Chondrocyte (in vitro differentiated cells): ENCODE data around the gene KIF17. TPM values are rescaled to one million over a fixed set of nuclear protein-coding genes. Genes with fewer than 3 reads are reported as not detected.

ENCODE experiments used
- DNase-seq: peaks from one replicate; pipeline ENCODE4 v3.0.0; 2021; ENCODE audit warnings: mixed read lengths, low spot score
- H3K27ac Mint-ChIP-seq: one replicate; pipeline ENCODE4 v1.8.0; 2021; ENCODE audit warnings: mild to moderate bottlenecking, moderate library complexity, mixed read lengths; ENCODE audit not compliant: unreplicated experiment
- H3K27me3 Mint-ChIP-seq: 2 replicates; pipeline ENCODE4 v1.8.0; 2021; ENCODE audit warnings: low read depth, mixed read lengths
- H3K36me3 Mint-ChIP-seq: 2 replicates; pipeline ENCODE4 v1.8.0; 2021; ENCODE audit warnings: low read depth, mixed read lengths
- H3K4me1 Mint-ChIP-seq: 2 replicates; pipeline ENCODE4 v1.8.0; 2021; ENCODE audit warnings: low read depth, mild to moderate bottlenecking, mixed read lengths
- H3K4me3 Mint-ChIP-seq: one replicate; pipeline ENCODE4 v1.8.0; 2021; ENCODE audit warnings: mild to moderate bottlenecking, moderate library complexity, mixed read lengths; ENCODE audit not compliant: unreplicated experiment
- H3K9me3 Mint-ChIP-seq: 2 replicates; pipeline ENCODE4 v1.8.0; 2021; ENCODE audit warnings: low read depth, mixed read lengths
- CTCF ChIP-seq: fragments of 200-600 bp; sonication (generic); IDR thresholded peaks from 2 replicates; pipeline ENCODE4 v1.5.0; 2021; ENCODE audit warnings: antibody characterized with exemption, mild to moderate bottlenecking, moderate library complexity
- total RNA-seq: library from RNA; stranded (reverse); gene quantifications from 3 replicates; pipeline ENCODE4 v1.2.1, GENCODE V29; 2021

KIF17 gene
- total RNA-seq, 1 donor from 2014 or later, result 0.95 TPM

- Mint-ChIP-seq H3K27me3 (no peaks in the 10 kb centered on the region), H3K27ac (no peak overlapping the region), H3K4me3 (no peak overlapping the region), H3K36me3 (no peaks in the 10 kb centered on the region), H3K9me3 (no peaks in the 10 kb centered on the region), H3K4me1 (no peaks in the 10 kb centered on the region)
- no peak for TF ChIP-seq CTCF
- DNase-seq, result no peak
These were observed 9.8 kb downstream of the KIF17 start for GRCh38 chr1:20708057-20708456.

GRCh38 chr1:20706841-20707240 lies 11.0 kb downstream of the KIF17 start:
- H3K9me3 Mint-ChIP-seq, result no peaks in the 10 kb centered on the region
- H3K36me3 Mint-ChIP-seq, result no peaks in the 10 kb centered on the region
- no peak overlapping the region for H3K27ac Mint-ChIP-seq
- no peaks in the 10 kb centered on the region for H3K4me1 Mint-ChIP-seq
- no peak for TF ChIP-seq CTCF
- no peaks in the 10 kb centered on the region for H3K27me3 Mint-ChIP-seq
- DNase-seq, result no peak
- H3K4me3 Mint-ChIP-seq, result no peak overlapping the region

GRCh38 chr1:20705203-20705755 lies 12.5 kb downstream of the KIF17 start:
- Mint-ChIP-seq H3K36me3 (no peaks in the 10 kb centered on the region), H3K9me3 (no peaks in the 10 kb centered on the region), H3K4me3 (no peak overlapping the region), H3K27ac (no peak overlapping the region), H3K4me1 (no peaks in the 10 kb centered on the region), H3K27me3 (no peaks in the 10 kb centered on the region)
- TF ChIP-seq CTCF, result no peak
- DNase-seq, result no peak

GRCh38 chr1:20704390-20705202 lies 13.2 kb downstream of the KIF17 start:
- DNase-seq, result no peak
- Mint-ChIP-seq H3K9me3 (no peaks in the 10 kb centered on the region), H3K27me3 (no peaks in the 10 kb centered on the region), H3K27ac (no peak overlapping the region), H3K4me1 (no peaks in the 10 kb centered on the region), H3K4me3 (no peak overlapping the region), H3K36me3 (no peaks in the 10 kb centered on the region)
- no peak for TF ChIP-seq CTCF

GRCh38 chr1:20703124-20703756 lies 14.6 kb downstream of the KIF17 start:
- Mint-ChIP-seq H3K36me3 (no peaks in the 10 kb centered on the region), H3K27ac (no peak overlapping the region), H3K4me1 (peaks cover 5% of the 10 kb centered on the region), H3K27me3 (no peaks in the 10 kb centered on the region), H3K4me3 (no peak overlapping the region), H3K9me3 (no peaks in the 10 kb centered on the region)
- no peak for DNase-seq
- no peak for TF ChIP-seq CTCF
